Mammary epithelial cell (primary cell): ENCODE measurements around the gene CYP3A5.

Experiments used
- CTCF ChIP-seq, 2 donors: IDR thresholded peaks in 1 of 2; conservative IDR thresholded peaks in 1 of 2; 2 replicates each; pipeline ENCODE4 v1.5.1; 2011 to 2012; ENCODE audit warnings: inconsistent platforms in 2 of 2, low read length in 2 of 2, mild to moderate bottlenecking in 2 of 2, control low read depth in 1 of 2, low read depth in 1 of 2; ENCODE audit not compliant: insufficient read depth in 1 of 2; ENCODE audit errors: extremely low read depth in 1 of 2
- EZH2 ChIP-seq: IDR thresholded peaks from 2 replicates; pipeline ENCODE4 v1.6.1; 2012; ENCODE audit warnings: low read length, inconsistent platforms, borderline replicate concordance

- TF ChIP-seq CTCF (conservative IDR thresholded peaks at IDR 0.05 in 1 of 2, IDR thresholded peaks at IDR 0.05 in 1 of 2; ENCODE audit: extremely low read depth in 1 of 2, insufficient read depth in 1 of 2, low read depth in 1 of 2, low read length in 2 of 2): no peak
- no peak for TF ChIP-seq EZH2
Measured at GRCh38 chr7:99668541-99668940, 11.3 kb downstream of the CYP3A5 start.
